H9 (cell line): ENCODE results near the gene MLKL. TPM values are rescaled to one million over a fixed set of nuclear protein-coding genes. Genes with fewer than 3 reads are reported as not detected.

Experiments
- DNase-seq: peaks from one replicate; pipeline ENCODE4 v3.0.0-alpha.2; 2017
- H2AFZ ChIP-seq: one replicate; pipeline ENCODE4 v1.6.1; 2013; ENCODE audit warnings: mild to moderate bottlenecking, low read length, control low read depth, moderate library complexity
- H2AK5ac ChIP-seq: 2 replicates; pipeline ENCODE4 v1.6.1; 2013; ENCODE audit warnings: low read length, control low read depth, mixed read lengths; ENCODE audit not compliant: insufficient read length
- H2BK120ac ChIP-seq: one replicate; pipeline ENCODE4 v1.6.1; 2013; ENCODE audit warnings: low read depth, mild to moderate bottlenecking, low read length, control low read depth, inconsistent platforms; ENCODE audit not compliant: poor library complexity, severe bottlenecking
- H2BK12ac ChIP-seq: 2 replicates; pipeline ENCODE4 v1.6.1; 2013; ENCODE audit warnings: low read length, control low read depth, mixed read lengths, low read depth; ENCODE audit not compliant: insufficient read length
- H2BK15ac ChIP-seq: 2 replicates; pipeline ENCODE4 v1.6.1; 2013; ENCODE audit warnings: low read depth, low read length, control low read depth
- H2BK20ac ChIP-seq: one replicate; pipeline ENCODE4 v1.6.1; 2013; ENCODE audit warnings: low read depth, mild to moderate bottlenecking, low read length, control low read depth, inconsistent platforms; ENCODE audit not compliant: poor library complexity, severe bottlenecking
- H2BK5ac ChIP-seq: 2 replicates; pipeline ENCODE4 v1.6.1; 2013; ENCODE audit warnings: low read length, control low read depth, mixed read lengths; ENCODE audit not compliant: insufficient read length
- H3K14ac ChIP-seq: 2 replicates; pipeline ENCODE4 v1.6.1; 2013; ENCODE audit warnings: low read length, control low read depth; ENCODE audit not compliant: insufficient read depth
- H3K18ac ChIP-seq: 2 replicates; pipeline ENCODE4 v1.6.1; 2013; ENCODE audit warnings: low read depth, mild to moderate bottlenecking, mixed read lengths, low read length, control low read depth; ENCODE audit not compliant: insufficient read length
- H3K23ac ChIP-seq: 2 replicates; pipeline ENCODE4 v1.6.1; 2013; ENCODE audit warnings: low read length, control low read depth, mixed read lengths, low read depth; ENCODE audit not compliant: insufficient read length
- H3K23me2 ChIP-seq: 2 replicates; pipeline ENCODE4 v1.6.1; 2013; ENCODE audit warnings: low read depth, mild to moderate bottlenecking, mixed read lengths, low read length, control low read depth; ENCODE audit not compliant: insufficient read length, poor library complexity, severe bottlenecking
- H3K27ac ChIP-seq: 2 replicates; pipeline ENCODE4 v1.5.1; 2013; ENCODE audit warnings: low read length, control low read depth, mixed read lengths, low read depth; ENCODE audit not compliant: insufficient read length
- H3K27me3 ChIP-seq: 2 replicates; pipeline ENCODE4 v1.6.1; 2013; ENCODE audit warnings: low read length, control low read depth, inconsistent platforms; ENCODE audit not compliant: insufficient read depth
- H3K4ac ChIP-seq: 2 replicates; pipeline ENCODE4 v1.6.1; 2013; ENCODE audit warnings: low read depth, mild to moderate bottlenecking, control low read depth, inconsistent platforms, low read length, moderate library complexity
- H3K4me1 ChIP-seq: 2 replicates; pipeline ENCODE4 v1.6.1; 2013; ENCODE audit warnings: low read length, control low read depth, inconsistent platforms; ENCODE audit not compliant: insufficient read depth
- H3K4me2 ChIP-seq: 2 replicates; pipeline ENCODE4 v1.6.1; 2013; ENCODE audit warnings: low read length, control low read depth, mixed read lengths; ENCODE audit not compliant: insufficient read length, insufficient read depth
- H3K56ac ChIP-seq: 2 replicates; pipeline ENCODE4 v1.6.1; 2013; ENCODE audit warnings: low read depth, mild to moderate bottlenecking, mixed read lengths, low read length, control low read depth; ENCODE audit not compliant: insufficient read length
- H3K79me1 ChIP-seq: 2 replicates; pipeline ENCODE4 v1.6.1; 2013; ENCODE audit warnings: low read depth, mild to moderate bottlenecking, moderate library complexity, low read length, control low read depth, inconsistent platforms; ENCODE audit not compliant: insufficient read depth, poor library complexity, severe bottlenecking
- H3K79me2 ChIP-seq: 2 replicates; pipeline ENCODE4 v1.6.1; 2013; ENCODE audit warnings: low read length, control low read depth, inconsistent platforms; ENCODE audit not compliant: insufficient read depth
- H3K9ac ChIP-seq: 2 replicates; pipeline ENCODE4 v1.6.1; 2013; ENCODE audit warnings: low read length, control low read depth, mixed read lengths; ENCODE audit not compliant: insufficient read length; ENCODE audit errors: extremely low read depth
- H3K9me3 ChIP-seq: one replicate; pipeline ENCODE4 v1.6.1; 2013; ENCODE audit warnings: low read depth, low read length, inconsistent platforms; ENCODE audit not compliant: control insufficient read depth
- H3T11ph ChIP-seq: one replicate; pipeline ENCODE4 v1.6.1; 2013; ENCODE audit warnings: mild to moderate bottlenecking, low read length, control low read depth, inconsistent platforms
- H4K20me1 ChIP-seq: one replicate; pipeline ENCODE4 v1.6.1; 2013; ENCODE audit not compliant: control insufficient read depth, insufficient read length, insufficient read depth
- H4K5ac ChIP-seq: 2 replicates; pipeline ENCODE4 v1.6.1; 2013; ENCODE audit warnings: low read depth, mild to moderate bottlenecking, mixed read lengths, low read length, control low read depth; ENCODE audit not compliant: insufficient read length
- H4K8ac ChIP-seq: replicated peaks from 2 replicates; pipeline ENCODE4 v1.6.1; 2013; ENCODE audit warnings: low read length, control low read depth, mixed read lengths, low read depth; ENCODE audit not compliant: insufficient read length
- H4K91ac ChIP-seq: 2 replicates; pipeline ENCODE4 v1.6.1; 2013; ENCODE audit warnings: low read depth, mild to moderate bottlenecking, moderate library complexity, mixed read lengths, low read length, control low read depth; ENCODE audit not compliant: insufficient read length
- H3K27ac Mint-ChIP-seq, 3 experiments: 2 replicates in 2 of 3; 3 replicates in 1 of 3; pipeline ENCODE4 v1.8.0; 2020 to 2021; ENCODE audit warnings: mixed read lengths in 3 of 3, mild to moderate bottlenecking in 1 of 3, moderate library complexity in 1 of 3
- H3K27me3 Mint-ChIP-seq: 2 replicates; pipeline ENCODE4 v1.8.0; 2021; ENCODE audit warnings: low read depth, mild to moderate bottlenecking, moderate library complexity, mixed read lengths
- H3K36me3 Mint-ChIP-seq, 3 experiments: 2 replicates in 2 of 3; 3 replicates in 1 of 3; pipeline ENCODE4 v1.8.0; 2020 to 2021; ENCODE audit warnings: low read depth in 3 of 3, mixed read lengths in 3 of 3; ENCODE audit not compliant: insufficient read depth in 1 of 3
- H3K4me1 Mint-ChIP-seq, 2 experiments: 2 replicates each; pipeline ENCODE4 v1.8.0; 2020; ENCODE audit warnings: mixed read lengths in 2 of 2
- H3K4me3 Mint-ChIP-seq, 2 experiments: 2 replicates in 1 of 2; 3 replicates in 1 of 2; pipeline ENCODE4 v1.8.0; 2020 to 2021; ENCODE audit warnings: mild to moderate bottlenecking in 2 of 2, mixed read lengths in 2 of 2, moderate library complexity in 1 of 2
- H3K9me3 Mint-ChIP-seq, 2 experiments: 2 replicates in 1 of 2; 3 replicates in 1 of 2; pipeline ENCODE4 v1.8.0; 2020; ENCODE audit warnings: mild to moderate bottlenecking in 2 of 2, mixed read lengths in 2 of 2, moderate library complexity in 1 of 2
- WGBS: extraction: QIAGEN DNeasy Blood & Tissue Kit; methylation state at CpG from one replicate; pipeline ENCODE4 v1.1.7; 2013; ENCODE audit warnings: missing lambda C conversion rate, low lambda C conversion rate, mixed read lengths; ENCODE audit not compliant: insufficient read length; ENCODE audit errors: extremely low coverage; 5-methylcytosine and 5-hydroxymethylcytosine counted together
- total RNA-seq: library from RNA; stranded (reverse); gene quantifications from 2 replicates; pipeline ENCODE4 v1.2.1, GENCODE V29; 2021
- TF ChIP-seq, protein P1 (sequence below): fragments of 200-600 bp; sonication (generic); conservative IDR thresholded peaks from 3 replicates; pipeline ENCODE4 v1.8.0; 2021; ENCODE audit warnings: antibody characterized with exemption, mild to moderate bottlenecking

MLKL gene
- total RNA-seq, 1 experiment from 2014 or later: 0.37 TPM

- Histone ChIP-seq H4K20me1 (no peaks in the 10 kb centered on the region), H3K79me1 (no peaks in the 10 kb centered on the region), H3K27ac (no peak overlapping the region), H3K4ac (no peak overlapping the region), H3K14ac (peak overlapping the region; percentile 14; the same call in 1 of the 2 replicates), H4K91ac (no peak overlapping the region), H3K9ac (no peak overlapping the region), H2AK5ac (no peak overlapping the region), H2BK20ac (no peak overlapping the region), H3K9me3 (no peaks in the 10 kb centered on the region), H2BK120ac (no peak overlapping the region), H3K18ac (peak overlapping the region; percentile 30), H4K5ac (no peak overlapping the region), H3K79me2 (no peaks in the 10 kb centered on the region), H2AFZ (no peak overlapping the region), H2BK15ac (no peak overlapping the region), H3K56ac (no peak overlapping the region), H3T11ph (no peak overlapping the region), H4K8ac (no peak overlapping the region), H2BK12ac (no peak overlapping the region), H3K23me2 (no peaks in the 10 kb centered on the region), H3K23ac (no peak overlapping the region), H2BK5ac (no peak overlapping the region), H3K27me3 (no peaks in the 10 kb centered on the region), H3K4me1 (peaks cover 4% of the 10 kb centered on the region; the same call in 1 of the 2 replicates), H3K4me2 (no peak overlapping the region)
- Mint-ChIP-seq H3K27me3 (no peaks in the 10 kb centered on the region), H3K4me3 (peak overlapping the region in 1 of 2 experiments; percentile 57; a peak in 1 of 5 replicates), H3K36me3 (peaks cover 0 to 5% (median 0%) of the 10 kb centered on the region in 3 experiments; a peak in 2 of 7 replicates), H3K9me3 (no peaks in the 10 kb centered on the region; a peak in 1 of 5 replicates), H3K27ac (peak overlapping the region in 2 of 3 experiments; percentile 87 to 94; a peak in 5 of 7 replicates), H3K4me1 (peaks cover 44 to 56% of the 10 kb centered on the region in 2 experiments)
- DNase-seq: peak; percentile 76
- no CpG with 5 or more reads among the region's 21 CpGs for whole genome bisulfite sequencing
- TF ChIP-seq, protein P1, sequence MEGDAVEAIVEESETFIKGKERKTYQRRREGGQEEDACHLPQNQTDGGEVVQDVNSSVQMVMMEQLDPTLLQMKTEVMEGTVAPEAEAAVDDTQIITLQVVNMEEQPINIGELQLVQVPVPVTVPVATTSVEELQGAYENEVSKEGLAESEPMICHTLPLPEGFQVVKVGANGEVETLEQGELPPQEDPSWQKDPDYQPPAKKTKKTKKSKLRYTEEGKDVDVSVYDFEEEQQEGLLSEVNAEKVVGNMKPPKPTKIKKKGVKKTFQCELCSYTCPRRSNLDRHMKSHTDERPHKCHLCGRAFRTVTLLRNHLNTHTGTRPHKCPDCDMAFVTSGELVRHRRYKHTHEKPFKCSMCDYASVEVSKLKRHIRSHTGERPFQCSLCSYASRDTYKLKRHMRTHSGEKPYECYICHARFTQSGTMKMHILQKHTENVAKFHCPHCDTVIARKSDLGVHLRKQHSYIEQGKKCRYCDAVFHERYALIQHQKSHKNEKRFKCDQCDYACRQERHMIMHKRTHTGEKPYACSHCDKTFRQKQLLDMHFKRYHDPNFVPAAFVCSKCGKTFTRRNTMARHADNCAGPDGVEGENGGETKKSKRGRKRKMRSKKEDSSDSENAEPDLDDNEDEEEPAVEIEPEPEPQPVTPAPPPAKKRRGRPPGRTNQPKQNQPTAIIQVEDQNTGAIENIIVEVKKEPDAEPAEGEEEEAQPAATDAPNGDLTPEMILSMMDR: no peak
Measured at GRCh38 chr16:74734361-74735161, 33.9 kb upstream of the MLKL start.
